Esophagus squamous epithelium (tissue), 5 donors: ENCODE measurements around the gene PRKAR1B. TPM values are rescaled to one million over a fixed set of nuclear protein-coding genes. Genes with fewer than 3 reads are reported as not detected.

Experiments
- DNase-seq: peaks from one replicate; lab custom pipeline; 2025; lab: John Stamatoyannopoulos, UW
- H3K27ac ChIP-seq, 4 donors: fragments of 200-600 bp; sonication (generic); one replicate each; pipeline ENCODE4 v1.5.1; 2016 to 2019; ENCODE audit warnings: mild to moderate bottlenecking in 1 of 4
- H3K27me3 ChIP-seq, 4 donors: fragments of 200-600 bp; sonication (generic); 1 replicate in 3 of 4; 2 replicates in 1 of 4; pipeline versions ENCODE4 v1.5.1 to v1.6.0; 2017 to 2021; ENCODE audit warnings: antibody characterized with exemption in 1 of 4
- H3K36me3 ChIP-seq, 3 donors: fragments of 200-600 bp; sonication (generic); one replicate each; pipeline ENCODE4 v1.5.1; 2016 to 2019
- H3K4me1 ChIP-seq, 3 donors: fragments of 200-600 bp; sonication (generic); one replicate each; pipeline ENCODE4 v1.5.1; 2017 to 2019
- H3K4me3 ChIP-seq, 4 donors: fragments of 200-600 bp; sonication (generic); 1 replicate in 3 of 4; 2 replicates in 1 of 4; pipeline ENCODE4 v1.5.1; 2016 to 2019; ENCODE audit warnings: mild to moderate bottlenecking in 2 of 4, moderate library complexity in 1 of 4
- H3K9me3 ChIP-seq, 3 donors: fragments of 200-600 bp; sonication (generic); one replicate each; pipeline ENCODE4 v1.5.1; 2016 to 2019
- CTCF ChIP-seq, 6 experiments: fragments of 450-650 bp in 4 of 6; fragments of 200-600 bp in 2 of 6; sonication (generic) in 2 of 6; IDR thresholded peaks; one replicate each; pipeline ENCODE4 v1.5.1; 2016 to 2019; ENCODE audit warnings: antibody characterized with exemption in 6 of 6, mild to moderate bottlenecking in 4 of 6, moderate library complexity in 4 of 6
- POLR2A ChIP-seq, 4 donors: fragments of 450-650 bp; IDR thresholded peaks; one replicate each; pipeline ENCODE4 v1.6.1; 2017; ENCODE audit warnings: antibody characterized with exemption in 4 of 4, mild to moderate bottlenecking in 4 of 4, moderate library complexity in 3 of 4
- WGBS, 2 donors: methylation state at CpG; one replicate each; pipeline ENCODE4 v1.1.5; 2018; 5-methylcytosine and 5-hydroxymethylcytosine counted together
- intact Hi-C: fragments of 100-400 bp; cut with DNase I; formaldehyde crosslinking; loops from one replicate; pipeline ENCODE4 v1.15.0; 2022
- total RNA-seq, 4 donors: library from RNA; depleted of rRNA; stranded (reverse); fragments of >200 nt; gene quantifications; one replicate each; pipeline ENCODE4 v1.1.0, GENCODE V29; 2016
- donor health status: DM: yes; HTN: yes; CAD: no.

PRKAR1B gene
- total RNA-seq, 4 donors from 2014 or later = 10.2 to 13.1 (median 12.5) TPM

- Histone ChIP-seq H3K4me1 (peaks cover 0 to 28% (median 7%) of the 10 kb centered on the region in 3 donors), H3K36me3 (peaks cover 4 to 86% (median 6%) of the 10 kb centered on the region in 3 donors), H3K9me3 (no peaks in the 10 kb centered on the region), H3K4me3 (no peak overlapping the region), H3K27ac (no peak overlapping the region), H3K27me3 (no peaks in the 10 kb centered on the region)
- DNase-seq = no peak
- intact Hi-C loops = loop anchor here (2.0 kb wide), 1 partner anchor 452 kb away; no protein-coding TSS in a partner anchor
- whole genome bisulfite sequencing, 2 donors = 93% methylated on average over 10 to 15 of the region's 32 CpGs
- TF ChIP-seq POLR2A (IDR thresholded peaks at IDR 0.05) (no peak), CTCF (IDR thresholded peaks at IDR 0.05) (no peak)
Measured at GRCh38 chr7:772861-773621, 46.0 kb upstream of the PRKAR1B start.

GRCh38 chr7:772392-772791, 45.3 kb upstream of the PRKAR1B start:
- intact Hi-C loops = loop anchor here (2.0 kb wide), 1 partner anchor 452 kb away; no protein-coding TSS in a partner anchor
- H3K9me3 ChIP-seq = no peaks in the 10 kb centered on the region
- H3K27me3 ChIP-seq = no peaks in the 10 kb centered on the region
- DNase-seq = no peak
- H3K27ac ChIP-seq = no peak overlapping the region
- TF ChIP-seq POLR2A (IDR thresholded peaks at IDR 0.05) (no peak), CTCF (IDR thresholded peaks at IDR 0.05) (no peak)
- WGBS, 2 donors = 90% methylated on average over 2 of the region's 13 CpGs; no CpG with 5 or more reads in 1 of the 2 donors
- peaks cover 4 to 86% (median 6%) of the 10 kb centered on the region in 3 donors for H3K36me3 ChIP-seq
- H3K4me3 ChIP-seq = no peak overlapping the region
- peaks cover 0 to 28% (median 7%) of the 10 kb centered on the region in 3 donors for H3K4me1 ChIP-seq

GRCh38 chr7:772005-772294, 44.9 kb upstream of the PRKAR1B start:
- DNase-seq = no peak
- Histone ChIP-seq H3K36me3 (peaks cover 4 to 85% (median 6%) of the 10 kb centered on the region in 3 donors), H3K4me3 (no peak overlapping the region), H3K9me3 (no peaks in the 10 kb centered on the region), H3K27me3 (no peaks in the 10 kb centered on the region), H3K27ac (peak overlapping the region in 3 of 4 donors; percentile 78 to 82 (median 79)), H3K4me1 (peaks cover 0 to 28% (median 7%) of the 10 kb centered on the region in 3 donors)
- 75 to 93% methylated on average over 10 to 11 of the region's 11 CpGs for WGBS, 2 donors
- TF ChIP-seq POLR2A (IDR thresholded peaks at IDR 0.05) (no peak), CTCF (IDR thresholded peaks at IDR 0.05) (no peak)
- intact Hi-C loops = loop anchor here (2.0 kb wide), 1 partner anchor 451 kb away; no protein-coding TSS in a partner anchor

- peaks cover 0 to 28% (median 7%) of the 10 kb centered on the region in 3 donors for H3K4me1 ChIP-seq
- 53 to 77% methylated on average over 18 to 24 of the region's 24 CpGs for WGBS, 2 donors
- DNase-seq = no peak
- no peaks in the 10 kb centered on the region for H3K27me3 ChIP-seq
- H3K27ac ChIP-seq = peak overlapping the region; percentile 22 to 82 (median 78)
- H3K4me3 ChIP-seq = no peak overlapping the region
- peaks cover 1 to 83% (median 4%) of the 10 kb centered on the region in 3 donors for H3K36me3 ChIP-seq
- TF ChIP-seq CTCF (IDR thresholded peaks at IDR 0.05) = no peak
- TF ChIP-seq POLR2A (IDR thresholded peaks at IDR 0.05) = no peak
- intact Hi-C loops = loop anchor here (2.0 kb wide), 1 partner anchor 451 kb away; no protein-coding TSS in a partner anchor
- H3K9me3 ChIP-seq = no peaks in the 10 kb centered on the region
Measured at GRCh38 chr7:771234-772004, 44.3 kb upstream of the PRKAR1B start.
